Measurements from ENCODE around the gene TAS2R42. TPM values are rescaled to one million over a fixed set of nuclear protein-coding genes. Genes with fewer than 3 reads are reported as not detected.

Gene TAS2R42
- total RNA-seq, 4 donors from 2014 or later, result not detected

DNA sequence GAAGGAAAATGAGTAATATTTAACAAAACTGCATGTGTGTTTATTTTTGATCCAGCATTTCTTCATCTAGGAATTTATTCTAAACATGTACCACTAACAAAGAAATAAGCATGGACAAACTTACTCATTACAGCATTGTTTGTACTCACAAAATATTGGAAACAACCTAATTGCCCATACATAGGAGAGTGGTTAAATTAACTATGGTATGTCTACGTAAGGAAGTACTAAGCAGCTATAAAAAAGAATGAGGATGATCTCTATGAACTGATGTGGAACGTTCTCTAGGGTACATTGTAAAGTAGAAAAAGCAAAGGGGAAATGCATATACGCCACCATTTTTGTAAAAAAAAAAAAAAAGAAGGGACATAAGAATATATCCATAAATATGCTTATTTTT, 17.4 kb upstream of the TAS2R42 start:
- 91% methylated on average over 3 of the region's 3 CpGs for WGBS
- Histone ChIP-seq H3K4me3 (no peak overlapping the region), H3K4me1 (no peaks in the 10 kb centered on the region), H3K27me3 (no peaks in the 10 kb centered on the region), H3K36me3 (no peaks in the 10 kb centered on the region), H3K9me3 (no peaks in the 10 kb centered on the region), H3K27ac (no peak overlapping the region)
- no peak for TF ChIP-seq POLR2AphosphoS5 (IDR thresholded peaks at IDR 0.05)
- TF ChIP-seq, protein P1, sequence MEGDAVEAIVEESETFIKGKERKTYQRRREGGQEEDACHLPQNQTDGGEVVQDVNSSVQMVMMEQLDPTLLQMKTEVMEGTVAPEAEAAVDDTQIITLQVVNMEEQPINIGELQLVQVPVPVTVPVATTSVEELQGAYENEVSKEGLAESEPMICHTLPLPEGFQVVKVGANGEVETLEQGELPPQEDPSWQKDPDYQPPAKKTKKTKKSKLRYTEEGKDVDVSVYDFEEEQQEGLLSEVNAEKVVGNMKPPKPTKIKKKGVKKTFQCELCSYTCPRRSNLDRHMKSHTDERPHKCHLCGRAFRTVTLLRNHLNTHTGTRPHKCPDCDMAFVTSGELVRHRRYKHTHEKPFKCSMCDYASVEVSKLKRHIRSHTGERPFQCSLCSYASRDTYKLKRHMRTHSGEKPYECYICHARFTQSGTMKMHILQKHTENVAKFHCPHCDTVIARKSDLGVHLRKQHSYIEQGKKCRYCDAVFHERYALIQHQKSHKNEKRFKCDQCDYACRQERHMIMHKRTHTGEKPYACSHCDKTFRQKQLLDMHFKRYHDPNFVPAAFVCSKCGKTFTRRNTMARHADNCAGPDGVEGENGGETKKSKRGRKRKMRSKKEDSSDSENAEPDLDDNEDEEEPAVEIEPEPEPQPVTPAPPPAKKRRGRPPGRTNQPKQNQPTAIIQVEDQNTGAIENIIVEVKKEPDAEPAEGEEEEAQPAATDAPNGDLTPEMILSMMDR (IDR thresholded peaks at IDR 0.05), result no peak
- TF ChIP-seq EP300 (IDR thresholded peaks at IDR 0.05), result no peak
- TF ChIP-seq POLR2A (IDR thresholded peaks at IDR 0.05), result no peak
- no peak for DNase-seq (ENCODE audit: low spot score in 2 of 2)

DNA sequence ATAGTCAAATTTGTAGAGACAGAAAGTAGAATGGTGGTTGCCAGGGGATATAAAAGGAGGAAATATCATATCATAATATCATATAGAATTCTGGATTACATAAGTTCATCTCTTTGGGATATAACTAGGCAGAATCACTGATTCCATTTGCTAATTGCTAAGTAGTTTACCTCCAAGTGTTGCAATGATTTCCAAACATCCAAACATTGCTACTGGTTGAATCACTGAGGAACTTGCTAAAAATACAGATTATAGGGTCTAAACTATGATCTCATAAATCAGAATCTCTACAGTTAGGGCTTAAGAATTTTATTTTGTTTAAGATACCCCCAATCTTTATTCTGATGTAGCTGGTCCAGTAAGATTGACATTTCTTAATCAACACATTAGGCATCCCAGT, 16.1 kb upstream of the TAS2R42 start:
- no peak overlapping the region for H3K4me3 ChIP-seq
- H3K27me3 ChIP-seq, result no peaks in the 10 kb centered on the region

DNA sequence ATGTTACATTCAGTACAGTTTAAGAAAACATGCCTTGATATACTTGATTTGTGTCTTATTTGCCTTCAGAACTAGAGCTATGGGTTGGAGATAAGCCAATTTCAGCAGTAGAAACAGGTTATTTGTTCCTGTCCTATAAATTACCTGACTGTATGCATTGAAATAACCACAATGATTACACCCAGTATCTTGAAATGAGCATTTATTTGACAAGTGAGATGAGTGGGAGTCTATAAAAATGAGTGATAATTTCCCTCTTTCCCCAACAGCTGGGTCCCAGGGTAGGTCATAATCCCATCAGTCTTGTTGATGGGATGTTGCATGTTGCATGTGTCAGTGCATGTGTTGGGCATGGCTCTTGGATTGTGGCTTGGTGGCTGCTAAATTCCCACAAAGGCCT, 3.7 kb downstream of the TAS2R42 start:
- H3K9me3 ChIP-seq, result no peaks in the 10 kb centered on the region
- TF ChIP-seq EP300 (IDR thresholded peaks at IDR 0.05) (no peak), POLR2A (IDR thresholded peaks at IDR 0.05) (no peak), POLR2AphosphoS5 (IDR thresholded peaks at IDR 0.05) (no peak)
- TF ChIP-seq, protein P1 (IDR thresholded peaks at IDR 0.05), result no peak
- H3K4me3 ChIP-seq, result no peak overlapping the region

More for the DNA sequence above, 16.1 kb upstream of the TAS2R42 start:
- TF ChIP-seq, protein P1 (IDR thresholded peaks at IDR 0.05), result no peak
- TF ChIP-seq POLR2AphosphoS5 (IDR thresholded peaks at IDR 0.05) (no peak), EP300 (IDR thresholded peaks at IDR 0.05) (no peak), POLR2A (IDR thresholded peaks at IDR 0.05) (no peak)
- no peak for DNase-seq (ENCODE audit: low spot score in 2 of 2)
- Histone ChIP-seq H3K36me3 (no peaks in the 10 kb centered on the region), H3K9me3 (no peaks in the 10 kb centered on the region), H3K27ac (no peak overlapping the region), H3K4me1 (no peaks in the 10 kb centered on the region)

DNA sequence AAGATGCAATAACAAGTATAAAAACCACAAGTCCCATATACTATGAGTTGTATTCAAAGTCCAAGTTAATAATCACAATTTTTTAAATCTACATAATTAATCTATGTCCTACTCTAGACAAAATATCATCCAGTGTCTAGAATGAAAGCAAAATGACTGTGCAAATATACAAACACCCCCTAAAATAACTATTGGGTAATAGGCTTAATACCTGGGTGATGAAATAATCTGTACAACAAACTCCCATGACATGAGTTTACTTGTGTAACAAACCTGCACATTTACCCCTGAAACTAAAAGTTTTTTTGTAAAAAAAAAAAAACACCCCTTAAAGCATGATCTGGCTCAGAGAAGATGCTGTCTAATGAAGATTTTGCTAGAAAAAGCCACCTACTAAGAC, 4.2 kb downstream of the TAS2R42 start:
- Histone ChIP-seq H3K27me3 (no peaks in the 10 kb centered on the region), H3K4me1 (no peaks in the 10 kb centered on the region), H3K9me3 (no peaks in the 10 kb centered on the region), H3K4me3 (no peak overlapping the region), H3K36me3 (no peaks in the 10 kb centered on the region), H3K27ac (no peak overlapping the region)
- TF ChIP-seq, protein P1 (IDR thresholded peaks at IDR 0.05), result no peak
- TF ChIP-seq EP300 (IDR thresholded peaks at IDR 0.05) (no peak), POLR2AphosphoS5 (IDR thresholded peaks at IDR 0.05) (no peak), POLR2A (IDR thresholded peaks at IDR 0.05) (no peak)
- no peak for DNase-seq (ENCODE audit: low spot score in 2 of 2)

More for the DNA sequence above, 3.7 kb downstream of the TAS2R42 start:
- no peaks in the 10 kb centered on the region for H3K27me3 ChIP-seq
- H3K36me3 ChIP-seq, result no peaks in the 10 kb centered on the region
- H3K4me1 ChIP-seq, result no peaks in the 10 kb centered on the region
- DNase-seq (ENCODE audit: low spot score in 2 of 2), result no peak
- H3K27ac ChIP-seq, result no peak overlapping the region

DNA sequence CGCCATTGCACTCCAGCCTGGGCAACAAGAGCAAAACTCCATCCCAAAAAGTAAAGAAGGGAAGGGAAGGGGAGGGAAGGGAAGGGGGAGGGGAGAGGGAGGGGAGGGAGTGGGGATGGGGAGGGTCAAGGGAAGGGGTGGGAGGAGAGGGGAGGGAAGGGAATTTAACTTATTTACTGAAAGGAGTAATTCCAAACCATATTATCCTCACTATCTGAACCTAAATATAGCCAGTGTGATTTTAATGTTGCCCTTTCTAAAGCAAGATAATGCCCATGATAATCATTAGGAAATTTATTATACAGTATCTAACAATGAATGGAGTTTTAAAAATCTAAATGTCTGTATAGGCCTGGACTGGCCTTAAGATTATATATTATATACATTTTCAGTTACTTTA, 8.5 kb downstream of the TAS2R42 start:
- H3K36me3 ChIP-seq, result no peaks in the 10 kb centered on the region
- WGBS, result 100% methylated on average over 1 of the region's 1 CpG
- H3K4me3 ChIP-seq, result no peak overlapping the region
- H3K27me3 ChIP-seq, result no peaks in the 10 kb centered on the region
- no peaks in the 10 kb centered on the region for H3K4me1 ChIP-seq
- TF ChIP-seq POLR2AphosphoS5 (IDR thresholded peaks at IDR 0.05), result no peak
- TF ChIP-seq, protein P1 (IDR thresholded peaks at IDR 0.05), result no peak
- TF ChIP-seq EP300 (IDR thresholded peaks at IDR 0.05), result no peak
- TF ChIP-seq POLR2A (IDR thresholded peaks at IDR 0.05), result no peak
- DNase-seq (ENCODE audit: low spot score in 2 of 2), result no peak
- H3K9me3 ChIP-seq, result no peaks in the 10 kb centered on the region
- no peak overlapping the region for H3K27ac ChIP-seq

All from suprapubic skin (tissue), 4 donors.